GM12878 (cell line): ENCODE results near the gene PHF20.
A peak's percentile ranks its signal among the peaks of the same experiment; 100 is the strongest.

Experiments used
- MXI1 ChIP-seq: fragments of 150-350 bp; IDR thresholded peaks from 2 replicates; pipeline ENCODE4 v1.6.1; 2011; ENCODE audit warnings: low read depth, mild to moderate bottlenecking, inconsistent platforms, low read length, improper control_type of control experiment
- POLR2AphosphoS5 ChIP-seq: IDR thresholded peaks from 2 replicates; pipeline ENCODE4 v1.6.1; 2011; ENCODE audit warnings: mild to moderate bottlenecking, low read length, inconsistent platforms
- POU2F2 ChIP-seq: IDR thresholded peaks from 3 replicates; pipeline ENCODE4 v1.6.1; 2011; ENCODE audit warnings: low read depth, mild to moderate bottlenecking, low read length, borderline replicate concordance
- TF ChIP-seq, protein P1 (sequence below), 3 experiments: IDR thresholded peaks in 2 of 3; conservative IDR thresholded peaks in 1 of 3; 2 replicates each; pipeline ENCODE4 v1.5.1; 2011; ENCODE audit warnings: low read depth in 3 of 3, low read length in 3 of 3, mild to moderate bottlenecking in 3 of 3, control low read depth in 2 of 3, moderate library complexity in 2 of 3, inconsistent platforms in 1 of 3, mixed read lengths in 1 of 3; ENCODE audit not compliant: control insufficient read depth in 2 of 3, insufficient read depth in 1 of 3; ENCODE audit errors: extremely low read depth in 1 of 3
- TF ChIP-seq, protein P2 (sequence below): IDR thresholded peaks from 2 replicates; pipeline ENCODE4 v1.6.1; 2011; ENCODE audit warnings: borderline replicate concordance, low read depth, mild to moderate bottlenecking, moderate library complexity, mixed read lengths, low read length; ENCODE audit not compliant: insufficient read depth; ENCODE audit errors: extremely low read length

- TF ChIP-seq POLR2AphosphoS5, result peak; percentile 90
- no peak for TF ChIP-seq MXI1
- TF ChIP-seq, protein P1, sequence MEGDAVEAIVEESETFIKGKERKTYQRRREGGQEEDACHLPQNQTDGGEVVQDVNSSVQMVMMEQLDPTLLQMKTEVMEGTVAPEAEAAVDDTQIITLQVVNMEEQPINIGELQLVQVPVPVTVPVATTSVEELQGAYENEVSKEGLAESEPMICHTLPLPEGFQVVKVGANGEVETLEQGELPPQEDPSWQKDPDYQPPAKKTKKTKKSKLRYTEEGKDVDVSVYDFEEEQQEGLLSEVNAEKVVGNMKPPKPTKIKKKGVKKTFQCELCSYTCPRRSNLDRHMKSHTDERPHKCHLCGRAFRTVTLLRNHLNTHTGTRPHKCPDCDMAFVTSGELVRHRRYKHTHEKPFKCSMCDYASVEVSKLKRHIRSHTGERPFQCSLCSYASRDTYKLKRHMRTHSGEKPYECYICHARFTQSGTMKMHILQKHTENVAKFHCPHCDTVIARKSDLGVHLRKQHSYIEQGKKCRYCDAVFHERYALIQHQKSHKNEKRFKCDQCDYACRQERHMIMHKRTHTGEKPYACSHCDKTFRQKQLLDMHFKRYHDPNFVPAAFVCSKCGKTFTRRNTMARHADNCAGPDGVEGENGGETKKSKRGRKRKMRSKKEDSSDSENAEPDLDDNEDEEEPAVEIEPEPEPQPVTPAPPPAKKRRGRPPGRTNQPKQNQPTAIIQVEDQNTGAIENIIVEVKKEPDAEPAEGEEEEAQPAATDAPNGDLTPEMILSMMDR (IDR thresholded peaks at IDR 0.05 in 2 of 3, conservative IDR thresholded peaks at IDR 0.05 in 1 of 3; ENCODE audit: control insufficient read depth in 2 of 3, extremely low read depth in 1 of 3, insufficient read depth in 1 of 3, low read depth in 3 of 3, low read length in 3 of 3), result no peak
- TF ChIP-seq, protein P2, sequence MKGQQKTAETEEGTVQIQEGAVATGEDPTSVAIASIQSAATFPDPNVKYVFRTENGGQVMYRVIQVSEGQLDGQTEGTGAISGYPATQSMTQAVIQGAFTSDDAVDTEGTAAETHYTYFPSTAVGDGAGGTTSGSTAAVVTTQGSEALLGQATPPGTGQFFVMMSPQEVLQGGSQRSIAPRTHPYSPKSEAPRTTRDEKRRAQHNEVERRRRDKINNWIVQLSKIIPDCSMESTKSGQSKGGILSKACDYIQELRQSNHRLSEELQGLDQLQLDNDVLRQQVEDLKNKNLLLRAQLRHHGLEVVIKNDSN, result no peak
- TF ChIP-seq POU2F2, result peak; percentile 81; the same call in 1 of the 3 replicates
Observed at GRCh38 chr20:35767683-35768481, 3.9 kb upstream of the PHF20 start.
